Medulla oblongata (tissue), 1 donor: ENCODE measurements around the gene IQCM.

Source experiments
- DNase-seq: peaks from one replicate; pipeline ENCODE4 v3.0.0-alpha.2; 2015; ENCODE audit errors: extremely low spot score

Gene IQCM

GRCh38 chr4:149815743-149816142 is at the start of gene IQCM:
TSS of gene IQCM (minus strand) at chr4:149815843. CDS start at chr4:149742691, 73,152 bp downstream.
- no peak for DNase-seq

GRCh38 chr4:149857446-149857845 is 41.8 kb upstream of the IQCM start:
- no peak for DNase-seq

GRCh38 chr4:149845743-149846142 is 30.1 kb upstream of the IQCM start:
- no peak for DNase-seq

- no peak for DNase-seq
These were observed 26.0 kb upstream of the IQCM start for GRCh38 chr4:149841686-149842085.

GRCh38 chr4:149838036-149838435 is 22.4 kb upstream of the IQCM start:
- no peak for DNase-seq

- DNase-seq: no peak
These were observed 20.9 kb upstream of the IQCM start for GRCh38 chr4:149836546-149836945.

- DNase-seq: no peak
These were observed 19.6 kb upstream of the IQCM start for GRCh38 chr4:149835280-149835679.

GRCh38 chr4:149831656-149832208 is 16.1 kb upstream of the IQCM start:
- DNase-seq: no peak

GRCh38 chr4:149830823-149831222 is 15.2 kb upstream of the IQCM start:
- no peak for DNase-seq

GRCh38 chr4:149825336-149825735 is 9.7 kb upstream of the IQCM start:
- DNase-seq: no peak

- peak; percentile 21 for DNase-seq
These were observed 8.2 kb upstream of the IQCM start for GRCh38 chr4:149823769-149824221.

GRCh38 chr4:149801416-149801815 is 14.2 kb downstream of the IQCM start:
- DNase-seq: no peak

- DNase-seq: no peak
These were observed 16.1 kb downstream of the IQCM start for GRCh38 chr4:149799546-149799945.

- no peak for DNase-seq
These were observed 19.3 kb downstream of the IQCM start for GRCh38 chr4:149796381-149796780.

GRCh38 chr4:149795256-149795655 is 20.4 kb downstream of the IQCM start:
- peak; percentile 4 for DNase-seq

- no peak for DNase-seq
These were observed 21.3 kb downstream of the IQCM start for GRCh38 chr4:149794352-149794751.

GRCh38 chr4:149793459-149793858 is 22.2 kb downstream of the IQCM start:
- DNase-seq: no peak

- DNase-seq: no peak
These were observed 23.8 kb downstream of the IQCM start for GRCh38 chr4:149791851-149792250.

GRCh38 chr4:149790172-149790907 is 25.3 kb downstream of the IQCM start:
- no peak for DNase-seq

GRCh38 chr4:149788300-149788699 is 27.3 kb downstream of the IQCM start:
- DNase-seq: no peak

- peak; percentile 22 for DNase-seq
These were observed 29.8 kb downstream of the IQCM start for GRCh38 chr4:149785696-149786431.

GRCh38 chr4:149784018-149784417 is 31.6 kb downstream of the IQCM start:
- DNase-seq: no peak

- DNase-seq: no peak
These were observed 34.5 kb downstream of the IQCM start for GRCh38 chr4:149781150-149781549.
